Nephron (organoid): ENCODE measurements around the gene GABARAP.

Experiments
- H3K27ac Mint-ChIP-seq, 3 experiments: 2 replicates each; pipeline ENCODE4 v1.8.0; 2020; ENCODE audit warnings: mixed read lengths in 3 of 3, mild to moderate bottlenecking in 2 of 3, moderate library complexity in 1 of 3
- H3K27me3 Mint-ChIP-seq: 2 replicates; pipeline ENCODE4 v1.8.0; 2021; ENCODE audit warnings: low read depth, mild to moderate bottlenecking, moderate library complexity, mixed read lengths
- H3K36me3 Mint-ChIP-seq: 2 replicates; pipeline ENCODE4 v1.8.0; 2020; ENCODE audit warnings: low read depth, mixed read lengths
- H3K4me1 Mint-ChIP-seq: 2 replicates; pipeline ENCODE4 v1.8.0; 2020; ENCODE audit warnings: mixed read lengths
- H3K4me3 Mint-ChIP-seq, 3 experiments: 2 replicates each; pipeline ENCODE4 v1.8.0; 2020; ENCODE audit warnings: mild to moderate bottlenecking in 3 of 3, mixed read lengths in 3 of 3, moderate library complexity in 2 of 3
- H3K9me3 Mint-ChIP-seq: 2 replicates; pipeline ENCODE4 v1.8.0; 2020; ENCODE audit warnings: mixed read lengths
- TF ChIP-seq, protein P1 (sequence below), 3 experiments: fragments of 200-600 bp; sonication (generic); IDR thresholded peaks; one replicate each; pipeline ENCODE4 v1.5.0; 2021; ENCODE audit warnings: antibody characterized with exemption in 3 of 3; ENCODE audit not compliant: unreplicated experiment in 3 of 3

GABARAP gene

GRCh38 chr17:7258731-7259554 lies 16.7 kb upstream of the GABARAP start:
- H3K27ac Mint-ChIP-seq, result peak overlapping the region in 2 of 3 experiments; percentile 43 to 79
- H3K4me3 Mint-ChIP-seq, result peak overlapping the region; percentile 24 to 65 (median 44)

GRCh38 chr17:7256766-7257456 lies 14.7 kb upstream of the GABARAP start:
- peaks cover 30% of the 10 kb centered on the region for H3K27me3 Mint-ChIP-seq
- H3K27ac Mint-ChIP-seq, result peak overlapping the region in 1 of 3 experiments; percentile 49
- peak overlapping the region in 1 of 3 experiments; percentile 13 for H3K4me3 Mint-ChIP-seq
- H3K4me1 Mint-ChIP-seq, result peaks cover 13% of the 10 kb centered on the region
- H3K9me3 Mint-ChIP-seq, result no peaks in the 10 kb centered on the region
- H3K36me3 Mint-ChIP-seq, result peaks cover 51% of the 10 kb centered on the region
- TF ChIP-seq, protein P1, sequence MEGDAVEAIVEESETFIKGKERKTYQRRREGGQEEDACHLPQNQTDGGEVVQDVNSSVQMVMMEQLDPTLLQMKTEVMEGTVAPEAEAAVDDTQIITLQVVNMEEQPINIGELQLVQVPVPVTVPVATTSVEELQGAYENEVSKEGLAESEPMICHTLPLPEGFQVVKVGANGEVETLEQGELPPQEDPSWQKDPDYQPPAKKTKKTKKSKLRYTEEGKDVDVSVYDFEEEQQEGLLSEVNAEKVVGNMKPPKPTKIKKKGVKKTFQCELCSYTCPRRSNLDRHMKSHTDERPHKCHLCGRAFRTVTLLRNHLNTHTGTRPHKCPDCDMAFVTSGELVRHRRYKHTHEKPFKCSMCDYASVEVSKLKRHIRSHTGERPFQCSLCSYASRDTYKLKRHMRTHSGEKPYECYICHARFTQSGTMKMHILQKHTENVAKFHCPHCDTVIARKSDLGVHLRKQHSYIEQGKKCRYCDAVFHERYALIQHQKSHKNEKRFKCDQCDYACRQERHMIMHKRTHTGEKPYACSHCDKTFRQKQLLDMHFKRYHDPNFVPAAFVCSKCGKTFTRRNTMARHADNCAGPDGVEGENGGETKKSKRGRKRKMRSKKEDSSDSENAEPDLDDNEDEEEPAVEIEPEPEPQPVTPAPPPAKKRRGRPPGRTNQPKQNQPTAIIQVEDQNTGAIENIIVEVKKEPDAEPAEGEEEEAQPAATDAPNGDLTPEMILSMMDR (IDR thresholded peaks at IDR 0.05; ENCODE audit: unreplicated experiment in 3 of 3), result no peak

More at GRCh38 chr17:7258731-7259554, 16.7 kb upstream of the GABARAP start:
- TF ChIP-seq, protein P1 (IDR thresholded peaks at IDR 0.05; ENCODE audit: unreplicated experiment in 3 of 3), result no peak
- Mint-ChIP-seq H3K4me1 (peaks cover 8% of the 10 kb centered on the region), H3K36me3 (peaks cover 41% of the 10 kb centered on the region), H3K27me3 (peaks cover 49% of the 10 kb centered on the region), H3K9me3 (no peaks in the 10 kb centered on the region)

- Mint-ChIP-seq H3K4me1 (peaks cover 28% of the 10 kb centered on the region), H3K27me3 (peaks cover 6% of the 10 kb centered on the region), H3K4me3 (peak overlapping the region; percentile 69 to 82 (median 77)), H3K36me3 (peaks cover 49% of the 10 kb centered on the region), H3K27ac (peak overlapping the region in 1 of 3 experiments; percentile 67), H3K9me3 (no peaks in the 10 kb centered on the region)
- TF ChIP-seq, protein P1 (IDR thresholded peaks at IDR 0.05; ENCODE audit: unreplicated experiment in 3 of 3), result no peak
Measured at GRCh38 chr17:7254511-7254910, 12.3 kb upstream of the GABARAP start.

GRCh38 chr17:7253082-7253481 lies 10.8 kb upstream of the GABARAP start:
- Mint-ChIP-seq H3K9me3 (no peaks in the 10 kb centered on the region), H3K4me3 (peak overlapping the region; percentile 87 to 92 (median 90)), H3K27ac (peak overlapping the region; percentile 99), H3K27me3 (no peaks in the 10 kb centered on the region), H3K36me3 (peaks cover 38% of the 10 kb centered on the region), H3K4me1 (peaks cover 40% of the 10 kb centered on the region)
- TF ChIP-seq, protein P1 (IDR thresholded peaks at IDR 0.05; ENCODE audit: unreplicated experiment in 3 of 3), result no peak

DNA sequence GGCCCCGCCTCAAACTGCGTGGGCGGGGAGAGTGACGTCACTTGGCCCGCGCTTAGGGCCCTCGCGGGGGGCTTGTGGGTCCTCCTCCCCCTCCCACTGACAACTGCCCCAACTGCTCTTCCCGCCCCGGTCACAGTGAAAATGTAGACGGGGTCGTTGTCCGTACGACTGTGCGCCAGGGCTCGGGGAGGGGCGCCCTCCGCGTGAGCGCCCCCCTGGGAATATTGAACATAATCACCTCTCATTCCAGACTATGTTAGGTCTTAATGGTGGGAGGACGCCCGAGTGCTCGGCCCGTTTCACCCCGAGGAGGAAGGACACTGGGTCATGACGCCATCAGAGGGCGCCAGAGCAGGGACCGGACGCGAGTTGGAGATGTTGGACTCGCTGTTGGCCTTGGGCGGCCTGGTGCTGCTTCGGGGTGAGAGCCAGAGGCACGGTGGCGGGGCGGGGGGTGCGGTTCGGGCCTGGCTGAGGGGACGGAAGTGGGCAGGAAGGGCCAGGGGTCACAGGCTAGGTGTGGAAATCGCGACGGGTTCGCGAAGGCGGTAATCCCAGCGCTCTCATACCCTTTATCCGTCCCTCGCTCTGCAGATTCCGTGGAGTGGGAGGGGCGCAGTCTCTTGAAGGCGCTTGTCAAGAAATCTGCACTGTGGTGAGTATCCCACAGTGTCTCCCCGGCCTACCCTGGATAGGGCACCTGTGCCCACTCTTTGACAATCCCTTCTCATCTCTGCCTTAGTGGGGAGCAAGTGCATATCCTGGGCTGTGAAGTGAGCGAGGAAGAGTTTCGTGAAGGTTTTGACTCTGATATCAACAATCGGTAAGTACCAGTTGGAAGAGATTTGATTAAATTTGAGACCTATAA lies 10.2 kb upstream of the GABARAP start, which contains the start of gene ELP5:
TSS of gene ELP5 (plus strand) at position 40 of the 868 bp plus-strand sequence. CDS start at position 376, 336 bp downstream.
- H3K9me3 Mint-ChIP-seq, result no peaks in the 10 kb centered on the region
- H3K36me3 Mint-ChIP-seq, result peaks cover 36% of the 10 kb centered on the region
- H3K27ac Mint-ChIP-seq, result peak within 1 kb of the TSS; percentile 99
- H3K4me1 Mint-ChIP-seq, result peaks cover 40% of the 10 kb centered on the region
- TF ChIP-seq, protein P1 (IDR thresholded peaks at IDR 0.05; ENCODE audit: unreplicated experiment in 3 of 3), result peak in 1 of 3 experiments; percentile 39
- peak within 1 kb of the TSS; percentile 87 to 100 (median 98) for H3K4me3 Mint-ChIP-seq
- no peaks in the 10 kb centered on the region for H3K27me3 Mint-ChIP-seq
